WTC11 (cell line): ENCODE results near the gene RNF181. TPM values are rescaled to one million over a fixed set of nuclear protein-coding genes. Genes with fewer than 3 reads are reported as not detected.
"Not testable (repeated sequence)": the region's sequence is repeated elsewhere in the genome, so short reads cannot be mapped to it uniquely, and the experiment has no call there.

Source experiments
- ATAC-seq: fragments of 200-7000 bp; cut with Tn5 transposase; 2 replicates; pipeline ENCODE4 v1.10.0; 2021; ENCODE audit warnings: mild to moderate bottlenecking, moderate library complexity
- CTCF ChIA-PET: fragments of 300-600 bp; sonication (Branson Sonifier 250); formaldehyde crosslinking; loops from one replicate; lab custom pipeline; 2021; ENCODE audit warnings: antibody characterized with exemption; lab: Charles Lee
- POLR2A ChIA-PET: fragments of 350-600 bp; sonication (Branson Sonifier 250); formaldehyde crosslinking; loops from one replicate; lab custom pipeline; 2021; ENCODE audit warnings: antibody characterized with exemption; lab: Charles Lee
- DNase-seq: peaks from one replicate; pipeline ENCODE4 v3.0.0; 2021; ENCODE audit warnings: low spot score
- H3K27ac Mint-ChIP-seq: 2 replicates; pipeline ENCODE4 v1.8.0; 2021; ENCODE audit warnings: mixed read lengths
- H3K27me3 Mint-ChIP-seq: 2 replicates; pipeline ENCODE4 v1.8.0; 2021; ENCODE audit warnings: low read depth, mild to moderate bottlenecking, moderate library complexity, mixed read lengths
- H3K36me3 Mint-ChIP-seq: 2 replicates; pipeline ENCODE4 v1.8.0; 2021; ENCODE audit warnings: mixed read lengths
- H3K4me1 Mint-ChIP-seq: 2 replicates; pipeline ENCODE4 v1.8.0; 2022; ENCODE audit warnings: mixed read lengths
- H3K4me3 Mint-ChIP-seq: 2 replicates; pipeline ENCODE4 v1.8.0; 2021; ENCODE audit warnings: mild to moderate bottlenecking, moderate library complexity, mixed read lengths
- H3K9me3 Mint-ChIP-seq: 2 replicates; pipeline ENCODE4 v1.8.0; 2021; ENCODE audit warnings: mixed read lengths
- GABPB1 ChIP-seq: sonication (generic); formaldehyde crosslinking; IDR thresholded peaks from 2 replicates; pipeline ENCODE4 v1.8.1; 2023; ENCODE audit warnings: mild to moderate bottlenecking, missing genetic modification reagents
- JUN ChIP-seq: sonication (generic); formaldehyde crosslinking; IDR thresholded peaks from 2 replicates; pipeline ENCODE4 v1.8.0; 2023; ENCODE audit warnings: mild to moderate bottlenecking, missing genetic modification reagents
- KAT7 ChIP-seq: sonication (generic); formaldehyde crosslinking; IDR thresholded peaks from 2 replicates; pipeline ENCODE4 v1.8.1; 2023; ENCODE audit warnings: missing genetic modification reagents, mild to moderate bottlenecking, borderline replicate concordance
- MYBL2 ChIP-seq: sonication (generic); formaldehyde crosslinking; IDR thresholded peaks from 2 replicates; pipeline ENCODE4 v1.8.1; 2023; ENCODE audit warnings: mild to moderate bottlenecking, moderate library complexity, missing genetic modification reagents
- TEAD4 ChIP-seq: sonication (generic); formaldehyde crosslinking; IDR thresholded peaks from 2 replicates; pipeline ENCODE4 v1.8.0; 2022; ENCODE audit warnings: mild to moderate bottlenecking, missing genetic modification reagents
- ZBTB21 ChIP-seq: sonication (generic); formaldehyde crosslinking; IDR thresholded peaks from 2 replicates; pipeline ENCODE4 v1.8.1; 2023; ENCODE audit warnings: mild to moderate bottlenecking, missing genetic modification reagents, borderline replicate concordance
- ZNF138 ChIP-seq: sonication (generic); formaldehyde crosslinking; conservative IDR thresholded peaks from 2 replicates; pipeline ENCODE4 v1.8.1; 2022; ENCODE audit warnings: mild to moderate bottlenecking, moderate library complexity, missing genetic modification reagents
- ZNF219 ChIP-seq: sonication (generic); formaldehyde crosslinking; IDR thresholded peaks from 2 replicates; pipeline ENCODE4 v1.8.0; 2023; ENCODE audit warnings: missing genetic modification reagents, mild to moderate bottlenecking, borderline replicate concordance
- total RNA-seq: library from RNA; stranded (reverse); gene quantifications from 3 replicates; pipeline ENCODE4 v1.2.3, GENCODE V29; 2021
- TF ChIP-seq, protein P1 (sequence below): fragments of 200-600 bp; IDR thresholded peaks from 2 replicates; pipeline ENCODE4 v1.8.0; 2022; ENCODE audit warnings: antibody characterized with exemption
- TF ChIP-seq, protein P2 (sequence below): sonication (generic); formaldehyde crosslinking; conservative IDR thresholded peaks from 2 replicates; pipeline ENCODE4 v1.8.1; 2022; ENCODE audit warnings: mild to moderate bottlenecking, missing genetic modification reagents
- TF ChIP-seq, protein P3 (sequence below): sonication (generic); formaldehyde crosslinking; IDR thresholded peaks from 2 replicates; pipeline ENCODE4 v1.8.1; 2023; ENCODE audit warnings: mild to moderate bottlenecking, missing genetic modification reagents, moderate library complexity
- TF ChIP-seq, protein P4 (sequence below): sonication (generic); formaldehyde crosslinking; IDR thresholded peaks from 2 replicates; pipeline ENCODE4 v1.8.1; 2022; ENCODE audit warnings: mild to moderate bottlenecking, missing genetic modification reagents, moderate library complexity, borderline replicate concordance

Gene RNF181
- total RNA-seq, 1 experiment from 2014 or later = 95.4 TPM

DNA sequence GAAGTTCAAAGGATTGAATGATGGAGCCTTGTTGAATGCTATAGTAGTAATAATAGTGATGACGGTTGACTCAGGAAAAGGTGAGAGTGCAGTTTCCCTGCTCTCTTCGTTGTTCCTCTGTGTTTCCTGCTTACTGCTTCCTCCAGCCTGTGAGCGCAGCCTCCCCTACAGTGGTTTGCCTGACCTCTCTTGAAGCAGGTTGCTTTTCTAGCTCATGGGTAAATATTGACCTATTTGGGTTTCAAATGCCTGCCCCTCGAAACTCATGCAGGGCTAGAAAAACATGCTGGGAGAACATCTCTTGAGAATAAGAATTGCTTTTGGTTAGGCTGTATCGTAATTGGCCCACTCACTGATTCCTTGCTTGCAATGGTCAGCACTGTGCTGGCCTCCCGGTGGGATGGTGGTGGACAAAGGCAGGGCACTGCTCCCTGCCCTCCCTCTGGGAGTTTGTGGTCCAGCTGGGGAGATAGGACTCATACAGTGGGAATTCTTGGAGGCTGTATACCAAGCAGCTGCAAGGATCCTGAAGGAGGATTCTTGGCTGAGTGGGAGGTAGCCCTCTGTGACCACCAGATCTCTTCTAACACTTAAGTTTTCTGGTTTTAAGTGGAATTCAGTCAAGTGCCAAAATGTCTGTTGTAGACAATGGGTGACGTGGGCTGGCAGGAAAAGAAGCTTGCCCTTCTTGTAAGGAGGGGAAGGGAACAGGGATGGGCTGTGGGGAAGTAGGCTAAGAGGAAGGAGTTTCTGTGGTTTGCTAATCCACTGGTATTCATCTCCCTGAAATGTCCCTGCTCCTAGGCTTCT is 5.4 kb upstream of the RNF181 start (continued):
- TF ChIP-seq, protein P1, sequence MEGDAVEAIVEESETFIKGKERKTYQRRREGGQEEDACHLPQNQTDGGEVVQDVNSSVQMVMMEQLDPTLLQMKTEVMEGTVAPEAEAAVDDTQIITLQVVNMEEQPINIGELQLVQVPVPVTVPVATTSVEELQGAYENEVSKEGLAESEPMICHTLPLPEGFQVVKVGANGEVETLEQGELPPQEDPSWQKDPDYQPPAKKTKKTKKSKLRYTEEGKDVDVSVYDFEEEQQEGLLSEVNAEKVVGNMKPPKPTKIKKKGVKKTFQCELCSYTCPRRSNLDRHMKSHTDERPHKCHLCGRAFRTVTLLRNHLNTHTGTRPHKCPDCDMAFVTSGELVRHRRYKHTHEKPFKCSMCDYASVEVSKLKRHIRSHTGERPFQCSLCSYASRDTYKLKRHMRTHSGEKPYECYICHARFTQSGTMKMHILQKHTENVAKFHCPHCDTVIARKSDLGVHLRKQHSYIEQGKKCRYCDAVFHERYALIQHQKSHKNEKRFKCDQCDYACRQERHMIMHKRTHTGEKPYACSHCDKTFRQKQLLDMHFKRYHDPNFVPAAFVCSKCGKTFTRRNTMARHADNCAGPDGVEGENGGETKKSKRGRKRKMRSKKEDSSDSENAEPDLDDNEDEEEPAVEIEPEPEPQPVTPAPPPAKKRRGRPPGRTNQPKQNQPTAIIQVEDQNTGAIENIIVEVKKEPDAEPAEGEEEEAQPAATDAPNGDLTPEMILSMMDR = no peak

DNA sequence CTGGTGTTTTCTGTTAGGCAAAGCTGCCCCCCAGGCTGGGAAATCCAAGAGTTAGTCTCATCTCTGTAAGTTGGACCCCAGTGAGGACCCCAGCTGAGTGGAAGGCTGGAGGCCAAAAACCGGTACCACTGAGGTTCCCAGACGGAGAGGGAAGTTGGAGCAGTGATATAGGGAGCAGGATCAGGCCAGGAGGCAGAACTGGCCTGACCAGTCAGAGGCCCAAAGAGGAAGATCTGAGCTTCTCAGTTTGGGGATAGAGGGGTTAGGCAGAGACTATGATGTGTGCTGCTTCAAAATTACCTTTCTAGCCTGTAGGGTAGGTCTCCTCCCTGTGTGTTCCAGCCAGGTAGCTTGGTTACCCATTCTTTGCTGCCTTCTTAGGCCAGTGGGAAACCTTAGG is 4.6 kb upstream of the RNF181 start:
- Mint-ChIP-seq H3K27me3 (peaks cover 17% of the 10 kb centered on the region), H3K4me3 (no peak overlapping the region), H3K27ac (no peak overlapping the region), H3K36me3 (peaks cover 2% of the 10 kb centered on the region; the same call in 1 of the 2 replicates), H3K9me3 (no peaks in the 10 kb centered on the region), H3K4me1 (peaks cover 14% of the 10 kb centered on the region)
- ChIA-PET CTCF (interaction anchor here (0.5 to 0.8 kb wide), 2 partner anchors 25 to 39 kb away, joined by 3 to 5 read pairs; no protein-coding TSS in a partner anchor), POLR2A (interaction anchor here (1.0 kb wide), 2 partner anchors 9 to 14 kb away, joined by 3 to 9 read pairs; partner anchors contain the start of gene VAMP8)
- DNase-seq (no peak), ATAC-seq (no peak)
- no peak for TF ChIP-seq ZNF138
- TF ChIP-seq JUN (CRISPR knock-in tag) = no peak
- TF ChIP-seq, protein P2, sequence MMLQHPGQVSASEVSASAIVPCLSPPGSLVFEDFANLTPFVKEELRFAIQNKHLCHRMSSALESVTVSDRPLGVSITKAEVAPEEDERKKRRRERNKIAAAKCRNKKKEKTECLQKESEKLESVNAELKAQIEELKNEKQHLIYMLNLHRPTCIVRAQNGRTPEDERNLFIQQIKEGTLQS (CRISPR knock-in tag) = no peak
- TF ChIP-seq MYBL2 (CRISPR knock-in tag) = no peak

DNA sequence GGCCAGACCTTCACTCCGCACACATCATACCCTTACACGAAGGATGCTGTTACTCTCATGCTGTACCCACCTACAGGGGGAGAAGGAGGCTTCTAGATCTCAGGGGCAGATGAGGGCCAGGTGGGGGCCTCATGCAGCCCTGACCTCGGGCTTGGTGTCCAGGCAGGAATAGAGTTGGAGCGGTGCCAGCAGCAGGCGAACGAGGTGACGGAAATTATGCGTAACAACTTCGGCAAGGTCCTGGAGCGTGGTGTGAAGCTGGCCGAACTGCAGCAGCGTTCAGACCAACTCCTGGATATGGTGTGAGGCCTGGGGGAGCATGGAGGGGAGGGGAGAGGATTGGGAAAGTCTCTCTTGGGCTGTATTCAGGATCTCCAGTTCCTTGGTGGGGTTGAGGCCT is 4.0 kb upstream of the RNF181 start:
- TF ChIP-seq, protein P3, sequence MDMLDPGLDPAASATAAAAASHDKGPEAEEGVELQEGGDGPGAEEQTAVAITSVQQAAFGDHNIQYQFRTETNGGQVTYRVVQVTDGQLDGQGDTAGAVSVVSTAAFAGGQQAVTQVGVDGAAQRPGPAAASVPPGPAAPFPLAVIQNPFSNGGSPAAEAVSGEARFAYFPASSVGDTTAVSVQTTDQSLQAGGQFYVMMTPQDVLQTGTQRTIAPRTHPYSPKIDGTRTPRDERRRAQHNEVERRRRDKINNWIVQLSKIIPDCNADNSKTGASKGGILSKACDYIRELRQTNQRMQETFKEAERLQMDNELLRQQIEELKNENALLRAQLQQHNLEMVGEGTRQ (CRISPR knock-in tag) = no peak
- TF ChIP-seq TEAD4 (no peak), KAT7 (CRISPR knock-in tag) (no peak), GABPB1 (CRISPR knock-in tag) (no peak), ZNF219 (CRISPR knock-in tag) (no peak), ZBTB21 (CRISPR knock-in tag) (no peak)
- TF ChIP-seq, protein P4, sequence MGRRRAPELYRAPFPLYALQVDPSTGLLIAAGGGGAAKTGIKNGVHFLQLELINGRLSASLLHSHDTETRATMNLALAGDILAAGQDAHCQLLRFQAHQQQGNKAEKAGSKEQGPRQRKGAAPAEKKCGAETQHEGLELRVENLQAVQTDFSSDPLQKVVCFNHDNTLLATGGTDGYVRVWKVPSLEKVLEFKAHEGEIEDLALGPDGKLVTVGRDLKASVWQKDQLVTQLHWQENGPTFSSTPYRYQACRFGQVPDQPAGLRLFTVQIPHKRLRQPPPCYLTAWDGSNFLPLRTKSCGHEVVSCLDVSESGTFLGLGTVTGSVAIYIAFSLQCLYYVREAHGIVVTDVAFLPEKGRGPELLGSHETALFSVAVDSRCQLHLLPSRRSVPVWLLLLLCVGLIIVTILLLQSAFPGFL (CRISPR knock-in tag) = no peak
- peaks cover 2% of the 10 kb centered on the region; the same call in 1 of the 2 replicates for H3K36me3 Mint-ChIP-seq
- H3K4me3 Mint-ChIP-seq = no peak overlapping the region
- peak overlapping the region; percentile 49; the same call in 1 of the 2 replicates for H3K27ac Mint-ChIP-seq
- DNase-seq = no peak
- peaks cover 14% of the 10 kb centered on the region for H3K4me1 Mint-ChIP-seq
- ATAC-seq = no peak
- ChIA-PET POLR2A (interaction anchor here (1.0 to 1.1 kb wide), 2 partner anchors 14 to 20 kb away, joined by 3 to 9 read pairs; partner anchors contain the start of genes C2orf68 and VAMP8), CTCF (interaction anchor here (0.5 to 0.8 kb wide), 2 partner anchors 26 to 40 kb away, joined by 3 to 5 read pairs; no protein-coding TSS in a partner anchor)
- peaks cover 13% of the 10 kb centered on the region for H3K27me3 Mint-ChIP-seq
- H3K9me3 Mint-ChIP-seq = no peaks in the 10 kb centered on the region

DNA sequence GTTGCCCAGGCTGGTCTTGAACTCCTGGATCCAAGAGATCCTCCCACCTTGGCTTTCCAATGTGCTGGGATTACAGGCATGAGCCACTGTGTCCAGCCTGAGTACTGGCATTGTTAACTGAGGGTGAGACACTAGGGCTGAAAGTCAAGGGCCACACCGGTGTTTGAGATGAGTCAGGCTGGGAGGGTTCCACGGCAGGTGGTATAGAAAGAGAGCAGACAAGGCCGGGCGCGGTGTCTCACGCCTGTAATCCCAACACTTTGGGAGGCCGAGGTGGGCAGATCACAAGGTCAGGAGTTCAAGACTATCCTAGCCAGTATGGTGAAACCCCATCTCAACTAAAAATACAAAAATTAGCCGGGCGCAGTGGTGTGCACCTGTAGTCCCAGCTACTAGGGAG is 3.2 kb upstream of the RNF181 start:
- H3K4me3 Mint-ChIP-seq, H3K27ac Mint-ChIP-seq, H3K36me3 Mint-ChIP-seq, H3K9me3 Mint-ChIP-seq, DNase-seq, ATAC-seq, CTCF ChIA-PET: not testable (repeated sequence)
- POLR2A ChIA-PET = interaction anchor here (0.6 to 1.1 kb wide), 2 partner anchors 17 to 20 kb away, joined by 3 to 4 read pairs; partner anchors contain the start of gene C2orf68
- peaks cover 13% of the 10 kb centered on the region for H3K27me3 Mint-ChIP-seq
- peaks cover 14% of the 10 kb centered on the region for H3K4me1 Mint-ChIP-seq
